CD4-positive, alpha-beta T cell treated with Interleukin-12 subunit alpha and Interleukin-12 subunit beta, for 1 hour (primary cell): ENCODE results near the gene POLR2E.

Experiments
- DNase-seq: peaks from one replicate; pipeline ENCODE4 v3.0.0-alpha.2; 2020

The POLR2E gene

GRCh38 chr19:1074544-1075283 is 20.5 kb downstream of the POLR2E start:
- DNase-seq: peak; percentile 95

- no peak for DNase-seq
Measured at GRCh38 chr19:1073956-1074517, 21.1 kb downstream of the POLR2E start.

GRCh38 chr19:1073063-1073955 is 21.9 kb downstream of the POLR2E start:
- no peak for DNase-seq

GRCh38 chr19:1072371-1073015 is 22.7 kb downstream of the POLR2E start:
- no peak for DNase-seq

GRCh38 chr19:1070931-1071791 is 24.0 kb downstream of the POLR2E start:
- no peak for DNase-seq

- DNase-seq: no peak
Measured at GRCh38 chr19:1070576-1070930, 24.6 kb downstream of the POLR2E start.

- DNase-seq: peak; percentile 84
Measured at GRCh38 chr19:1069009-1069779, 26.0 kb downstream of the POLR2E start.

- DNase-seq: peak; percentile 83
Measured at GRCh38 chr19:1068009-1069001, 26.9 kb downstream of the POLR2E start.

GRCh38 chr19:1067341-1067957 is 27.7 kb downstream of the POLR2E start:
- peak; percentile 81 for DNase-seq

GRCh38 chr19:1066748-1067340 is 28.3 kb downstream of the POLR2E start, which contains the start of gene ARHGAP45:
Gene ARHGAP45 (plus strand): TSS chr19:1067167. CDS start chr19:1067406, 239 bp downstream.
- DNase-seq: peak; percentile 90

- no peak for DNase-seq
Measured at GRCh38 chr19:1066251-1066747, 28.9 kb downstream of the POLR2E start.

- DNase-seq: no peak
Measured at GRCh38 chr19:1065606-1066109, 29.5 kb downstream of the POLR2E start.

GRCh38 chr19:1064661-1065605 is 30.2 kb downstream of the POLR2E start:
- DNase-seq: peak; percentile 76

- no peak for DNase-seq
Measured at GRCh38 chr19:1063909-1064660, 31.1 kb downstream of the POLR2E start.

GRCh38 chr19:1063030-1063908 is 31.9 kb downstream of the POLR2E start:
- DNase-seq: peak; percentile 76
